Measurements from ENCODE around the gene MIPOL1. TPM values are rescaled to one million over a fixed set of nuclear protein-coding genes. Genes with fewer than 3 reads are reported as not detected.
"Not testable (repeated sequence)": the region's sequence is repeated elsewhere in the genome, so short reads cannot be mapped to it uniquely, and the experiment has no call there.

MIPOL1 gene
- total RNA-seq, 1 donor from 2014 or later = 25.8 TPM

- DNase-seq (ENCODE audit: low spot score); intact Hi-C loops (cut with DNase I); ATAC-seq: not testable (repeated sequence)
Measured at GRCh38 chr14:37184520-37184919, 13.2 kb upstream of the MIPOL1 start.

GRCh38 chr14:37185670-37186069 lies 12.1 kb upstream of the MIPOL1 start:
- no peak for DNase-seq (ENCODE audit: low spot score)
- intact Hi-C loops (cut with DNase I) = no loop called here
- no peak for ATAC-seq

DNA sequence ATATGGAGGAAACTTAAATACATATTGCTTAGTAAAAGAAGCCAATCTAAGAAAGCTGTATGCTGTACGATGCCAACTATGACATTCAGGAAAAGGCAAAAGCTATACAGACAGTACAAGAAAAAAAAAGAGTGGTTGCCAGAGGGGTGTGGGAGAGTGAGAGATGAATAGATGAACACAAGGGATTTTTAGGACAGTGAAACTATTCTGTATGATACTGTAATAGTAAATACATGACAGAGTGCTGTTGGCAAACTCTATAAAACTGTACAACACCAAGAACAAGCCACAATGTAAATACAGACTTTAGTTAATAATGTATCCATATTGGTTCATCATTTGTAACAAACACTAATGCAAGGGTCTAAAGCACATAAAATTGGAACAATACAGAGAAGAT lies 10.9 kb upstream of the MIPOL1 start:
- intact Hi-C loops (cut with DNase I) = no loop called here
- no peak for DNase-seq (ENCODE audit: low spot score)
- no peak for ATAC-seq

DNA sequence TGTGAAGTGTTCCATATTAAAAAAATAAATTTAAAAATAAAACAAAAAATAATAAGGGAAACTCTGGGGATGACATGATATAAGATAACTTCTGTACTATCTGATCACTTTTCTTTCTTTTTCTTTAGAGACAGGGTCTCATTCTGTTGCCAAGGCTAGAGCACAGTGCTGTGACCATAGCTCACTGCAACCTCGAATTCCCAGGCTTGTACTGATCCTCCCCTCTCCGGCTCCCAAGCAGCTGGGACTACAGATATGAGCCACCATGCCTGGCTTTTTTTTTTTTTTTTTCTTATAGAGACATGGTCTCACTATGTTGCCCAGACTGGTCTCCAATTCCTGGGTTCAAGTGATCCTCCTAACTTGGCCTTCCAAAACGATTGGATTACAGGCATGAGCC lies 10.4 kb upstream of the MIPOL1 start:
- intact Hi-C loops (cut with DNase I) = no loop called here

GRCh38 chr14:37187840-37188577 lies 9.7 kb upstream of the MIPOL1 start:
- DNase-seq (ENCODE audit: low spot score); ATAC-seq; intact Hi-C loops (cut with DNase I): not testable (repeated sequence)

More for the DNA sequence above, 10.4 kb upstream of the MIPOL1 start:
- ATAC-seq (no peak), DNase-seq (ENCODE audit: low spot score) (no peak)

GRCh38 chr14:37189733-37190132 lies 8.0 kb upstream of the MIPOL1 start:
- DNase-seq (ENCODE audit: low spot score); ATAC-seq; intact Hi-C loops (cut with DNase I): not testable (repeated sequence)

GRCh38 chr14:37194698-37195097 lies 3.0 kb upstream of the MIPOL1 start:
- ATAC-seq = no peak
- no peak for DNase-seq (ENCODE audit: low spot score)
- intact Hi-C loops (cut with DNase I) = no loop called here

DNA sequence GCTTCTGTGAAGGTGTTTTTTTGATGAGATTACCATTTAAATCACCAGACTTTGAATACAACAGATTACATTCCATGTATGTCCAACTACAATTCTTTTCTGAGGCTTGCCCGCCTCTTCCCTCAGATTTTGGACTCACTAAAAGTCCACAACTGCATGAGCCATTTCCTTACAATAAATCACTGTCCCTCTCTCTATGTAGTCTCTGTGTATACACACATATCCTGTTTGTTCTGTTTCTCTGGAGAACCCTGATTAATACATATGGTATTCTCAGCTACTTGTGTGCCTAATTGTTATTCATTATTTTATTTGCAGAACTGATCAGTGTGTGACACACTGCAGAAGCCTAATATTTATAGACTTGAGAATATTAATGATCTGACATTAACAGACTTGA lies 2.4 kb upstream of the MIPOL1 start:
- intact Hi-C loops (cut with DNase I) = no loop called here
- DNase-seq (ENCODE audit: low spot score) (no peak), ATAC-seq (no peak)

DNA sequence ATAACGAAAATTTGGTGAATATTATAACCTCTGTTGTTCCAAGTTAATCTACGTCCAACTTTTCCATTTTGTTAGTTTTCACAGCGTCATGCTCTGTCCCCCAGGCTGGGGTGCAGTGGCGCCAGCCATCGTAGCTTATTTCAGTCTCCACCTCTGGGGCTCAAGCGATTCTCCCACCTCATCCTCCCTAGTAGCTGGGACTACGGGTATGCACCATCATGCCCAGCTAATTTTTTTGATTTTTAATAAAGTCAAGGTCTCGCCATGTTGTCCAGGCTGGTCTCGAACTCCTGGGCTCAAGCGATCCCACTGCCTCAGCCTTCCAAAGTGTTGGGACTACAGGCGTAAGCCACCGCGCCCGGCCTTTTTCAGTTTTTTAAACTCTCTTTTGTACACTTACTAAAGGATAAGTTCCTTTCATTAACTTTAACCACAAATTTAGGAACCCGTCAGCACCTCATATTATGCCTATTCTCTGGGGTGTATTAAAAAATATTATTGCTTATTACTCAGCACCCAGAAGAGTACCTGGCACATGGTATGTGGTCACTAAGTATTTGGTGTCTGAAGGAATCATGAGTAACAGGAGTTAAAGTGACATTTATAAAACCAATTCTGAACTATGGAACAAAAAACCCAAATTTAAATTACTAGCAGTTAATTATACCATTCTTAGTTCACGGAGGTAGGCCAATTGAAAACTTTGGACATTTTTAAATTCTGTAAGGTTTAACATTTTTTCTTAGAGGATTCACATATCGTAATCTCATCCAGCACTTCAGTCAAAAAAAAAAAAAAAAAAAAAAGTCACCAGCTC lies 925 bp upstream of the MIPOL1 start:
- DNase-seq (ENCODE audit: low spot score) (no peak), ATAC-seq (no peak)
- intact Hi-C loops (cut with DNase I) = no loop called here

DNA sequence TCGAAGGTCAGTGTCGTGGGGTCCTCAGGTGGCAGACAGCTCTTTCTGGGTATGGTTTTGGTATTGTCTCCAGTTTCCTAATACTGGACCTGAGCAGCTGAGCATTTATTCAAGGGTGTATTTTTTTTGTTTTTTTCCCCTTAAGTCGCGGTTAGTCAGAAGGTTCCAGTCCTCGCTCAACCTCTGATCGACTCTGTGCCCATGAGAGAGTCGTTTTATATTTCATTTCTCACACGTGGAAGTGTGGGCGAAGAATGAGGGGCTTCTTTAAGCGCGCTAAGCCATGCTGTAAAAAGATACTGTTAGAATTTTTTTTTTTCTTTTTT lies 499 bp downstream of the MIPOL1 start:
- no peak for DNase-seq (ENCODE audit: low spot score)
- intact Hi-C loops (cut with DNase I) = no loop called here
- peak; percentile 23 for ATAC-seq

DNA sequence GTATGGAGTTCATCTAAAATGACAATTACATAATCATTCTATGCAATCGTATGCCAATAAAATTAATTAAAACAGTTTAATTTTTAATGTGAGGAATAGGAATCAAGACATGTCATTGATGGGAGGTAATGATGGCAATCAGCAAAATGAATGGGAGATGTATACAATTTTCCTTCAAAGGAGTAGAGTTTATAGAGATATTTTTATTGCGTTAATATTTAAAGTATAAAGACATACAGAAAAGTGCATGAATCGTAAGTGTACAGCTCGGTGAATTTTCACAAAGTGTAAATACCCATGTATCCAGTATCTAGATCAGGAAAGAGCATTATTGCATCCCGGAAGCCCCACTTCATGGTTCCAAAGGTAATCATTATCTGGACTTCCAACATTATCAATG lies 1.2 kb downstream of the MIPOL1 start:
- ATAC-seq = no peak
- DNase-seq (ENCODE audit: low spot score) = no peak
- intact Hi-C loops (cut with DNase I) = no loop called here

- intact Hi-C loops (cut with DNase I) = no loop called here
- DNase-seq (ENCODE audit: low spot score) (no peak), ATAC-seq (no peak)
Measured at GRCh38 chr14:37201724-37202123, 4.0 kb downstream of the MIPOL1 start.

DNA sequence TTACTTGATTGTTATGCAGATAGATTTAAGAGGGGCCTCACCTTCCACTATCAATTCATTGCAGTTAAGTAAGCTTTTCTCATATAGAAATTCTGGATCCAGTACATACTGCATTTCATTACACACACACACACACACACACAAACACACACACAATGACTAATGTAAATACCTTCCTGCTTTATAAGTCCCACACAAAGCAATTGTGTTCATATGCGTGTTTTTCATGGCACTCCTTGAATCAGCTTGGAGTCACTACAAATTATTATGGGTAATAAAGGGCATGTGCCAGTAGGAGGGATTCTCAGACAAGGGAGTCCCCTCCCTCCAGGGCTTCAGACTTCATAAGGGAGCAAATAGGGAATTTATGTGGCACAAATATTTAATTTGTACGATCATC lies 4.5 kb downstream of the MIPOL1 start:
- DNase-seq (ENCODE audit: low spot score) (no peak), ATAC-seq (no peak)
- intact Hi-C loops (cut with DNase I) = no loop called here

DNA sequence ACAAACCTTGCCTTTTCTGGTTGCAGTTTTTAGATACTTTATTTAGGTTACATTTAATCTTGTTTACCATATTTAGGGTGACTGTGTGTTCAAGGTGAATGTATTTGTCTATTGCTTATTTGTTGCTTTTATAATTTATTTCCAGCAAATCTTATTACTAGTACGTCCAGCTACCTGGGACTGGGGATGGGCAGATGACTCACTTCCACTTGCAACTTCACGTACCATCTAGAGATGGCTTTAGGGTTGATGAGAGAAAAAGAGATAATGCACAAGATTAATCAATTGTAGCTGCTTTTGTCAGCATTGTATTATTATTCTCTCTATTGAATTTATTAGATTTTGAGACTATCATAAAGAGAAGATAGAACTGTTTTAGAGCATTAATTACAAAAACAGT lies 5.1 kb downstream of the MIPOL1 start:
- intact Hi-C loops (cut with DNase I) = no loop called here
- DNase-seq (ENCODE audit: low spot score) = no peak
- no peak for ATAC-seq

DNA sequence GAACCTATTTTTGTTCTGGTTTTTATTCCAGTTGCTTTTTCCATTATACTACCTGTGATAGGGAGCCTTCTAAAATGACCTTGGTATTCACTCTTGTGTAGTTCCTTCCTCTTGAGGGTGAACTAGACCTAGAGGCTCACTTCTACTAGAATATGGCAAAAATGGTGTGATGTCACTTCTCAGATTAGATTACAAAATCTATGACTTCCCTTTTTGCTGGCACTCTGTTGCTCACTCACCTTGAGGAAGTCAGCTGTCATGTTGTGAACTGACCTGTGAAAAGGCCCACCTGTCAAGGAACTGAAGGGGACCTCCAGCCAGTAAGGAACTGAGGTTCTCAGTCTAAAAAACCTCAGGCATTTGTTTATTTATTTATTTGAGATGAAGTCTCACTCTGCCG lies 5.7 kb downstream of the MIPOL1 start:
- DNase-seq (ENCODE audit: low spot score) (no peak), ATAC-seq (no peak)
- intact Hi-C loops (cut with DNase I) = no loop called here

GRCh38 chr14:37205623-37206605 lies 8.2 kb downstream of the MIPOL1 start:
- intact Hi-C loops (cut with DNase I); DNase-seq (ENCODE audit: low spot score); ATAC-seq: not testable (repeated sequence)

DNA sequence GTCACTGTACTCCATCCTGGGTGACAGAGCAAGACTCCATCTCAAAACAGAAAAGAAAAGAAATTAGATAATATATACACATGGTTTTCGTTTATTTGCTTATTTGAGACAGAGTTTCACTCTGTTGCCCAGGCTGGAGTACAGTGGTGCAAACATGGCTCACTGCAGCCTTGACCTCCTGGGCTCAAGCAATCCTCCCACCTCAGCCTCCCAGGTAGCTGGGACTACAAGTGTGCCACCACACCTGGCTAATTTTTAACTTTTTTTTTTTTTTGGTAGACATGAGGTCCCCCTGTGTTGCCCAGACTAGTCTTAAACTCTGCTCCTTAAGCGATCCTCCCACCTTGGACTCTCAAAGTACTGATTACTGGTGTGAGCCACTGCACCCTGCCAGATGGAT lies 11.9 kb downstream of the MIPOL1 start:
- DNase-seq (ENCODE audit: low spot score); intact Hi-C loops (cut with DNase I); ATAC-seq: not testable (repeated sequence)

DNA sequence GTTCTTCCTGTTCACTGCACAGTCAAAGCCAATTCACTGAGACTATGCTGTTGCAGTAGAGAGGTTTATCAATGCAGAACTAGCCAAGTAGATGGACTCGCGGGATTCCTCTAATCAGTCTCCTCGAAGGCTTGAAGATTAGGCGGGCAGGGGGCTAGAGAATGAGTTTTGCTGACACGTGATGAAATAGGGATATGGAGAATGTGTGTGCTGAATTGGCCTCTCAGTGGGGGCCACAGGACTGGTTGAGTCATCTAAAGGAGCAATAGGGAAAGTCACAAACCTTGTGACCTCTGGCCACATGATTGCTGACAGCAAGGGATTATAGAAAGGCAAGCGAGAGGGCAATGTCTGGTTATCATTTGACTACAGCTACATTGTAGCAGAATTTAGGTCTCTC lies 12.7 kb downstream of the MIPOL1 start:
- ATAC-seq = no peak
- no peak for DNase-seq (ENCODE audit: low spot score)
- intact Hi-C loops (cut with DNase I) = no loop called here

DNA sequence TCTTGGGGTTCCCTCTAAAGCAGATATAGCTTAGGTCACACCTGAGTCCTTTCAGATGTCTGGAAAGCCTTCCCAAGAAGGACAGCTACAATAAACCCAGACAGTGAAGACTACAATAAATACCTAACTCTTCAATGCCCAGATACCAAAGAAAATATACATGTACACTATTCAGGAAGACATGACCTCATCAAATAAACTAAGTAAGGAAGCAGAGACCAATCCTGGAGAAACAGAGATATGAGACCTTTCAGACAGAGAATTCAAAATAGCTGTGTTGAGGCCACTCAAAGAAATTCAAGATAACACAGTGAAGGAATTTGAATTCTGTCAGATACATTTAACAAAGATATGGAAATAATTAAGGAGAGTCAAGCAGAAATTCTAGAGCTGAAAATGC lies 15.3 kb downstream of the MIPOL1 start:
- ATAC-seq (no peak), DNase-seq (ENCODE audit: low spot score) (no peak)
- intact Hi-C loops (cut with DNase I) = no loop called here
